ENCODE measurements around the gene CX3CL1. TPM values are rescaled to one million over a fixed set of nuclear protein-coding genes. Genes with fewer than 3 reads are reported as not detected.

Gene CX3CL1
- total RNA-seq, 1 experiment from 2014 or later: 1.7 TPM

DNA sequence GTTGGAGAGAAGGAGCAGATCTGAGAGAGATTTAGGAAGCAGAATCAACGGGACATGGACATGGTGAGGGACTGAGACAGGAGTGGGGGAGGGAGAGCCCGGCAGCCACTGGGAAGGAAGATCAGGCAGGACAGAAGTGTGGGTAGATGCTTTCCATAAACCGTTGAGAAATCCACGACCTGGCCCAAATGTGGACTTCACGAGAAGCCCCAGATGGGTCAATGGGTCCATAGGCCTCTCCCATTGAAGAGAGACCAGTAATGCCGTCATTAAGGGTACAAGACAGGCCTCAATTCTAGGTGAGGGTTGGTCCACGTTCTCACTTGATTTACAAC lies 14.2 kb upstream of the CX3CL1 start:
- peaks cover 1% of the 10 kb centered on the region for H3K27me3 Mint-ChIP-seq (ENCODE audit: low read depth)

More for the DNA sequence above, 14.2 kb upstream of the CX3CL1 start:
- no peak overlapping the region for H3T11ph ChIP-seq (ENCODE audit: low read length)
- WGBS (ENCODE audit: extremely low coverage, insufficient read length, low lambda C conversion rate): no CpG with 5 or more reads among the region's 7 CpGs
- no peak overlapping the region for H3K56ac ChIP-seq (ENCODE audit: insufficient read length, low read depth, low read length)
- TF ChIP-seq, protein P1, sequence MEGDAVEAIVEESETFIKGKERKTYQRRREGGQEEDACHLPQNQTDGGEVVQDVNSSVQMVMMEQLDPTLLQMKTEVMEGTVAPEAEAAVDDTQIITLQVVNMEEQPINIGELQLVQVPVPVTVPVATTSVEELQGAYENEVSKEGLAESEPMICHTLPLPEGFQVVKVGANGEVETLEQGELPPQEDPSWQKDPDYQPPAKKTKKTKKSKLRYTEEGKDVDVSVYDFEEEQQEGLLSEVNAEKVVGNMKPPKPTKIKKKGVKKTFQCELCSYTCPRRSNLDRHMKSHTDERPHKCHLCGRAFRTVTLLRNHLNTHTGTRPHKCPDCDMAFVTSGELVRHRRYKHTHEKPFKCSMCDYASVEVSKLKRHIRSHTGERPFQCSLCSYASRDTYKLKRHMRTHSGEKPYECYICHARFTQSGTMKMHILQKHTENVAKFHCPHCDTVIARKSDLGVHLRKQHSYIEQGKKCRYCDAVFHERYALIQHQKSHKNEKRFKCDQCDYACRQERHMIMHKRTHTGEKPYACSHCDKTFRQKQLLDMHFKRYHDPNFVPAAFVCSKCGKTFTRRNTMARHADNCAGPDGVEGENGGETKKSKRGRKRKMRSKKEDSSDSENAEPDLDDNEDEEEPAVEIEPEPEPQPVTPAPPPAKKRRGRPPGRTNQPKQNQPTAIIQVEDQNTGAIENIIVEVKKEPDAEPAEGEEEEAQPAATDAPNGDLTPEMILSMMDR (conservative IDR thresholded peaks at IDR 0.05): no peak
- no peak overlapping the region for H4K91ac ChIP-seq (ENCODE audit: insufficient read length, low read depth, low read length)
- H3K23ac ChIP-seq (ENCODE audit: insufficient read length, low read depth, low read length): no peak overlapping the region
- no peaks in the 10 kb centered on the region for H3K9me3 ChIP-seq (ENCODE audit: control insufficient read depth, low read depth, low read length)
- no peak overlapping the region for H2BK120ac ChIP-seq (ENCODE audit: low read depth, low read length, poor library complexity, severe bottlenecking)
- no peak overlapping the region for H2AFZ ChIP-seq (ENCODE audit: low read length)
- Mint-ChIP-seq H3K27ac (peak overlapping the region in 1 of 3 experiments; percentile 62; a peak in 1 of 7 replicates), H3K9me3 (no peaks in the 10 kb centered on the region), H3K4me3 (no peak overlapping the region), H3K36me3 (ENCODE audit: insufficient read depth in 1 of 3, low read depth in 3 of 3) (no peaks in the 10 kb centered on the region), H3K4me1 (peaks cover 0 to 4% of the 10 kb centered on the region in 2 experiments; a peak in 2 of 4 replicates)
- no peak overlapping the region for H2BK5ac ChIP-seq (ENCODE audit: insufficient read length, low read length)
- H2BK20ac ChIP-seq (ENCODE audit: low read depth, low read length, poor library complexity, severe bottlenecking): no peak overlapping the region
- no peaks in the 10 kb centered on the region for H3K27me3 ChIP-seq (ENCODE audit: insufficient read depth, low read length)
- DNase-seq: no peak
- no peak overlapping the region for H2BK12ac ChIP-seq (ENCODE audit: insufficient read length, low read depth, low read length)
- no peaks in the 10 kb centered on the region for H3K79me2 ChIP-seq (ENCODE audit: insufficient read depth, low read length)
- no peak overlapping the region for H2BK15ac ChIP-seq (ENCODE audit: low read depth, low read length)
- no peak overlapping the region for H3K18ac ChIP-seq (ENCODE audit: insufficient read length, low read depth, low read length)
- peak overlapping the region; percentile 89 for H4K8ac ChIP-seq (replicated peaks; ENCODE audit: insufficient read length, low read depth, low read length)
- H4K5ac ChIP-seq (ENCODE audit: insufficient read length, low read depth, low read length): no peak overlapping the region
- no peaks in the 10 kb centered on the region for H3K4me1 ChIP-seq (ENCODE audit: insufficient read depth, low read length)
- no peak overlapping the region for H3K9ac ChIP-seq (ENCODE audit: extremely low read depth, insufficient read length, low read length)
- 0 out of 2 replicates have a peak overlapping the region, but pooled peaks have one; percentile 31 for H3K14ac ChIP-seq (ENCODE audit: insufficient read depth, low read length)
- no peaks in the 10 kb centered on the region for H3K79me1 ChIP-seq (ENCODE audit: insufficient read depth, low read depth, low read length, poor library complexity, severe bottlenecking)
- H3K27ac ChIP-seq (ENCODE audit: insufficient read length, low read depth, low read length): no peak overlapping the region
- H4K20me1 ChIP-seq (ENCODE audit: control insufficient read depth, insufficient read depth, insufficient read length): no peaks in the 10 kb centered on the region
- no peak overlapping the region for H3K4ac ChIP-seq (ENCODE audit: low read depth, low read length)
- no peak overlapping the region for H3K4me2 ChIP-seq (ENCODE audit: insufficient read depth, insufficient read length, low read length)
- H3K23me2 ChIP-seq (ENCODE audit: insufficient read length, low read depth, low read length, poor library complexity, severe bottlenecking): no peaks in the 10 kb centered on the region
- H2AK5ac ChIP-seq (ENCODE audit: insufficient read length, low read length): no peak overlapping the region

Measured in H9 (cell line).